Activated B cell treated with CpG ODN at 0.5 μM for 24 hours (primary cell): ENCODE measurements around the gene SNED1. TPM values are rescaled to one million over a fixed set of nuclear protein-coding genes. Genes with fewer than 3 reads are reported as not detected.

ENCODE experiments used
- ATAC-seq: fragments of 200-7000 bp; cut with Tn5 transposase; one replicate; pipeline ENCODE4 v1.10.0; 2021; ENCODE audit warnings: low read depth, mild to moderate bottlenecking, moderate library complexity
- CTCF ChIA-PET: fragments of 350-600 bp; sonication (Branson Sonifier 250); formaldehyde crosslinking; loops from one replicate; lab custom pipeline; 2021; ENCODE audit warnings: antibody characterized with exemption; lab: Charles Lee
- POLR2A ChIA-PET: fragments of 350-600 bp; sonication (Branson Sonifier 250); formaldehyde crosslinking; loops from one replicate; lab custom pipeline; 2021; ENCODE audit warnings: antibody characterized with exemption; lab: Charles Lee
- DNase-seq: peaks from one replicate; pipeline ENCODE4 v3.0.0; 2022
- H3K27ac Mint-ChIP-seq: one replicate; pipeline ENCODE4 v1.8.0; 2020; ENCODE audit warnings: mixed read lengths
- H3K27me3 Mint-ChIP-seq: one replicate; pipeline ENCODE4 v1.8.0; 2021; ENCODE audit warnings: mixed read lengths
- H3K36me3 Mint-ChIP-seq: one replicate; pipeline ENCODE4 v1.8.0; 2021; ENCODE audit warnings: low read depth, mixed read lengths
- H3K4me1 Mint-ChIP-seq: one replicate; pipeline ENCODE4 v1.8.0; 2021; ENCODE audit warnings: mixed read lengths
- H3K4me3 Mint-ChIP-seq: one replicate; pipeline ENCODE4 v1.8.0; 2020; ENCODE audit warnings: mild to moderate bottlenecking, mixed read lengths
- H3K9me3 Mint-ChIP-seq: one replicate; pipeline ENCODE4 v1.8.0; 2020; ENCODE audit warnings: mixed read lengths
- CTCF ChIP-seq: fragments of 200-600 bp; IDR thresholded peaks from one replicate; pipeline ENCODE4 v1.8.0; 2022; ENCODE audit warnings: antibody characterized with exemption, mild to moderate bottlenecking
- intact Hi-C: fragments of 100-400 bp; cut with micrococcal nuclease; formaldehyde crosslinking; loops from one replicate; pipeline ENCODE4 v1.15.1; 2024
- total RNA-seq: library from RNA; stranded (reverse); gene quantifications from 2 replicates; pipeline ENCODE4 v1.2.3, GENCODE V29; 2022

SNED1 gene
- total RNA-seq, 1 donor from 2014 or later, result 59.8 TPM

- H3K27me3 Mint-ChIP-seq, result no peaks in the 10 kb centered on the region
- peaks cover 11% of the 10 kb centered on the region for H3K36me3 Mint-ChIP-seq
- peaks cover 72% of the 10 kb centered on the region for H3K4me1 Mint-ChIP-seq
- peak overlapping the region; percentile 44 for H3K4me3 Mint-ChIP-seq
- ATAC-seq (no peak), DNase-seq (no peak)
- ChIA-PET POLR2A (interaction anchor here (0.5 kb wide), 1 partner anchor 774 kb away, joined by 5 read pairs; no protein-coding TSS in a partner anchor), CTCF (no interaction called here)
- H3K9me3 Mint-ChIP-seq, result no peaks in the 10 kb centered on the region
- peak overlapping the region; percentile 96 for H3K27ac Mint-ChIP-seq
- TF ChIP-seq CTCF, result no peak
- intact Hi-C loops, result loop anchor here (5.0 kb wide), 2 partner anchors 318 to 843 kb away; partner anchors contain the start of gene FARP2
Observed at GRCh38 chr2:241039416-241039815, 41.0 kb downstream of the SNED1 start.

- Mint-ChIP-seq H3K4me3 (peak overlapping the region; percentile 74), H3K4me1 (peaks cover 72% of the 10 kb centered on the region), H3K9me3 (no peaks in the 10 kb centered on the region), H3K36me3 (peaks cover 15% of the 10 kb centered on the region), H3K27me3 (no peaks in the 10 kb centered on the region), H3K27ac (peak overlapping the region; percentile 96)
- intact Hi-C loops, result loop anchor here (2.0 to 5.0 kb wide), 3 partner anchors 25 to 277 kb away; partner anchors contain the start of genes HDLBP and SEPTIN2
- no peak for DNase-seq
- POLR2A ChIA-PET, result interaction anchor here (1.3 to 1.4 kb wide), 2 partner anchors 42 to 60 kb away, joined by 3 to 6 read pairs; partner anchors contain the start of gene SNED1
- no peak for ATAC-seq
- CTCF ChIA-PET, result no interaction called here
- TF ChIP-seq CTCF, result no peak
Observed at GRCh38 chr2:241040081-241040803, 41.8 kb downstream of the SNED1 start.

GRCh38 chr2:241041589-241042158 is 43.3 kb downstream of the SNED1 start:
- Mint-ChIP-seq H3K27ac (peak overlapping the region; percentile 96), H3K36me3 (peaks cover 25% of the 10 kb centered on the region), H3K27me3 (no peaks in the 10 kb centered on the region), H3K9me3 (peaks cover 5% of the 10 kb centered on the region), H3K4me1 (peaks cover 70% of the 10 kb centered on the region), H3K4me3 (peak overlapping the region; percentile 74)
- ATAC-seq, result peak; percentile 75
- intact Hi-C loops, result loop anchor here (1.0 to 5.0 kb wide), 5 partner anchors 23 to 276 kb away; partner anchors contain the start of genes HDLBP, SEPTIN2 and SNED1
- DNase-seq, result no peak
- no peak for TF ChIP-seq CTCF
- ChIA-PET POLR2A (interaction anchor here (0.5 to 1.4 kb wide), 8 partner anchors 43 to 1016 kb away, joined by 3 to 6 read pairs (median 4); partner anchors contain the start of genes HDLBP, PPP1R7 and SNED1), CTCF (no interaction called here)

GRCh38 chr2:241043581-241043980 is 45.2 kb downstream of the SNED1 start:
- DNase-seq, result no peak
- ChIA-PET CTCF (no interaction called here), POLR2A (no interaction called here)
- Mint-ChIP-seq H3K9me3 (peaks cover 5% of the 10 kb centered on the region), H3K4me1 (peaks cover 54% of the 10 kb centered on the region), H3K4me3 (no peak overlapping the region), H3K36me3 (peaks cover 28% of the 10 kb centered on the region), H3K27ac (peak overlapping the region; percentile 1), H3K27me3 (no peaks in the 10 kb centered on the region)
- intact Hi-C loops, result loop anchor here (5.0 kb wide), 2 partner anchors 61 to 274 kb away; partner anchors contain the start of genes HDLBP and SEPTIN2
- ATAC-seq, result no peak
- no peak for TF ChIP-seq CTCF
